HCT116 (cell line): ENCODE measurements around the gene FEM1B. TPM values are rescaled to one million over a fixed set of nuclear protein-coding genes. Genes with fewer than 3 reads are reported as not detected.
A peak's percentile ranks its signal among the peaks of the same experiment; 100 is the strongest.

Experiments used
- ATAC-seq: fragments of 200-7000 bp; cut with Tn5 transposase; 2 replicates; pipeline ENCODE4 v1.9.1; 2020; ENCODE audit warnings: mild to moderate bottlenecking, moderate library complexity
- BruUV-seq: library from RNA; stranded (reverse); fragments of 400-500 nt; replicated peaks from 2 replicates; lab custom pipeline; 2021; lab: Mats Ljungman, UMichigan
- CTCF ChIA-PET: fragments of 300-600 bp; sonication (Branson Sonifier 250); formaldehyde crosslinking; loops from one replicate; lab custom pipeline; 2021; ENCODE audit warnings: antibody characterized with exemption; lab: Charles Lee
- POLR2A ChIA-PET: fragments of 300-600, 350-600 bp; sonication (Branson Sonifier 250); formaldehyde crosslinking; loops from one replicate; lab custom pipeline; 2021; ENCODE audit warnings: antibody characterized with exemption; lab: Charles Lee
- RAD21 ChIA-PET, 2 experiments: fragments of 300-600 bp; sonication (Branson Sonifier 250); formaldehyde crosslinking; loops; one replicate each; lab custom pipeline; 2023; ENCODE audit warnings: low total read pairs in 2 of 2; ENCODE audit not compliant: uncharacterized antibody in 2 of 2, unreplicated experiment in 2 of 2, low non-redundant PET in 1 of 2; lab: Charles Lee
- DNase-seq: peaks from one replicate; pipeline ENCODE4 v3.0.0-alpha.2; 2010; ENCODE audit warnings: low read depth, low spot score
- H2AFZ ChIP-seq: fragments of 200-600 bp; shearing (Covaris generic), sonication (generic); 2 replicates; pipeline ENCODE4 v1.6.1; 2017; ENCODE audit warnings: low read depth, mixed run types, mixed read lengths, antibody characterized with exemption, low read length; ENCODE audit not compliant: poor library complexity, severe bottlenecking
- H3K27ac ChIP-seq: 2 replicates; pipeline ENCODE4 v1.5.1; 2012; ENCODE audit warnings: low read depth, low read length
- H3K27me3 ChIP-seq: fragments of 200-600 bp; sonication (generic); 2 replicates; pipeline ENCODE4 v1.6.1; 2016; ENCODE audit warnings: mixed run types, low read length, mixed read lengths; ENCODE audit not compliant: insufficient read depth
- H3K36me3 ChIP-seq, 2 experiments: fragments of 200-500 bp in 1 of 2; fragments of 200-600 bp in 1 of 2; sonication (Bioruptor generic) in 1 of 2; sonication (generic) in 1 of 2; 2 replicates each; pipeline versions ENCODE4 v1.5.1 to v1.6.1; 2014 to 2016; ENCODE audit warnings: low read length in 2 of 2, inconsistent platforms in 1 of 2, mixed read lengths in 1 of 2, mixed run types in 1 of 2; ENCODE audit not compliant: insufficient read depth in 2 of 2, control insufficient read depth in 1 of 2
- H3K4me1 ChIP-seq, 2 experiments: fragments of 200-600 bp in 1 of 2; sonication (generic) in 1 of 2; 2 replicates each; pipeline versions ENCODE4 v1.5.1 to v1.6.1; 2012 to 2017; ENCODE audit warnings: low read length in 2 of 2, inconsistent platforms in 1 of 2, mild to moderate bottlenecking in 1 of 2, mixed read lengths in 1 of 2, mixed run types in 1 of 2, moderate library complexity in 1 of 2; ENCODE audit not compliant: insufficient read depth in 2 of 2, control insufficient read depth in 1 of 2
- H3K4me2 ChIP-seq: fragments of 200-600 bp; sonication (generic); 2 replicates; pipeline ENCODE4 v1.6.1; 2017; ENCODE audit warnings: mixed run types, low read length, mixed read lengths
- H3K4me3 ChIP-seq, 2 experiments: fragments of 200-600 bp in 1 of 2; sonication (generic) in 1 of 2; replicated peaks in 1 of 2; 2 replicates each; pipeline ENCODE4 v1.5.1; 2011 to 2016; ENCODE audit warnings: low read length in 2 of 2, control low read depth in 1 of 2, low read depth in 1 of 2, mild to moderate bottlenecking in 1 of 2, mixed read lengths in 1 of 2, mixed run types in 1 of 2
- H3K79me2 ChIP-seq: fragments of 200-600 bp; sonication (generic); 2 replicates; pipeline ENCODE4 v1.6.1; 2017; ENCODE audit warnings: mild to moderate bottlenecking, mixed run types, low read length, moderate library complexity, mixed read lengths; ENCODE audit not compliant: insufficient read depth
- H3K9ac ChIP-seq: fragments of 200-600 bp; sonication (generic); 2 replicates; pipeline ENCODE4 v1.6.1; 2016; ENCODE audit warnings: low read length, mixed read lengths
- H3K9me2 ChIP-seq: fragments of 200-600 bp; sonication (generic), shearing (Covaris generic); 2 replicates; pipeline ENCODE4 v1.6.1; 2017; ENCODE audit warnings: mixed run types, mild to moderate bottlenecking, moderate library complexity; ENCODE audit not compliant: insufficient read depth
- H3K9me3 ChIP-seq, 2 experiments: fragments of 200-500 bp in 1 of 2; fragments of 200-600 bp in 1 of 2; sonication (Bioruptor generic) in 1 of 2; sonication (generic) in 1 of 2; 2 replicates each; pipeline ENCODE4 v1.6.1; 2014 to 2017; ENCODE audit warnings: low read length in 2 of 2, mixed read lengths in 2 of 2, inconsistent platforms in 1 of 2, low read depth in 1 of 2, mild to moderate bottlenecking in 1 of 2, mixed run types in 1 of 2, moderate library complexity in 1 of 2; ENCODE audit not compliant: control insufficient read depth in 1 of 2, insufficient read depth in 1 of 2
- H4K20me1 ChIP-seq: fragments of 200-600 bp; sonication (generic), shearing (Covaris generic); 2 replicates; pipeline ENCODE4 v1.6.1; 2017; ENCODE audit warnings: mixed run types, mild to moderate bottlenecking, moderate library complexity; ENCODE audit not compliant: insufficient read depth
- ATF3 ChIP-seq: IDR thresholded peaks from 2 replicates; pipeline ENCODE4 v1.6.1; 2012
- CBX3 ChIP-seq: IDR thresholded peaks from 2 replicates; pipeline ENCODE4 v1.6.1; 2012; ENCODE audit warnings: low read depth
- CEBPB ChIP-seq: IDR thresholded peaks from 2 replicates; pipeline ENCODE4 v1.6.1; 2012; ENCODE audit warnings: low read depth
- CTCF ChIP-seq, 3 experiments: fragments of 200-600 bp in 1 of 3; sonication (generic) in 1 of 3; IDR thresholded peaks in 2 of 3; conservative IDR thresholded peaks in 1 of 3; 2 replicates each; pipeline ENCODE4 v1.5.1; 2012 to 2017; ENCODE audit warnings: low read depth in 2 of 3, low read length in 2 of 3, antibody characterized with exemption in 1 of 3, borderline replicate concordance in 1 of 3, control low read depth in 1 of 3, mild to moderate bottlenecking in 1 of 3, mixed read lengths in 1 of 3, mixed run types in 1 of 3, moderate library complexity in 1 of 3; ENCODE audit not compliant: insufficient read depth in 1 of 3
- EGR1 ChIP-seq: IDR thresholded peaks from 2 replicates; pipeline ENCODE4 v1.6.1; 2012; ENCODE audit warnings: low read depth
- EZH2 ChIP-seq: fragments of 200-600 bp; sonication (generic); IDR thresholded peaks from 2 replicates; pipeline ENCODE4 v1.6.1; 2017; ENCODE audit warnings: antibody characterized with exemption, mixed run types
- EZH2phosphoT487 ChIP-seq: fragments of 200-600 bp; IDR thresholded peaks from 2 replicates; pipeline ENCODE4 v1.6.1; 2018; ENCODE audit warnings: antibody characterized with exemption, borderline replicate concordance
- FOSL1 ChIP-seq: IDR thresholded peaks from 2 replicates; pipeline ENCODE4 v1.6.1; 2012; ENCODE audit warnings: low read depth
- JUND ChIP-seq: IDR thresholded peaks from 2 replicates; pipeline ENCODE4 v1.6.1; 2012
- MAX ChIP-seq: IDR thresholded peaks from 2 replicates; pipeline ENCODE4 v1.6.1; 2012
- POLR2A ChIP-seq: IDR thresholded peaks from 2 replicates; pipeline ENCODE4 v1.7.0; 2011; ENCODE audit warnings: borderline replicate concordance; ENCODE audit not compliant: insufficient read depth, insufficient read length; ENCODE audit errors: extremely low read depth
- POLR2AphosphoS5 ChIP-seq: IDR thresholded peaks from 2 replicates; pipeline ENCODE4 v1.6.1; 2011; ENCODE audit warnings: mild to moderate bottlenecking, low read depth, low read length, moderate library complexity
- SIN3A ChIP-seq: IDR thresholded peaks from 2 replicates; pipeline ENCODE4 v1.6.1; 2012; ENCODE audit warnings: low read depth
- SP1 ChIP-seq: IDR thresholded peaks from 2 replicates; pipeline ENCODE4 v1.6.1; 2012; ENCODE audit warnings: low read depth
- TCF7L2 ChIP-seq: IDR thresholded peaks from 2 replicates; pipeline ENCODE4 v1.7.0; 2011; ENCODE audit warnings: borderline replicate concordance, inconsistent platforms; ENCODE audit not compliant: insufficient read depth, insufficient read length; ENCODE audit errors: extremely low read depth
- YY1 ChIP-seq: IDR thresholded peaks from 2 replicates; pipeline ENCODE4 v1.6.1; 2011; ENCODE audit warnings: low read length, low read depth, moderate library complexity, mild to moderate bottlenecking; ENCODE audit not compliant: insufficient replicate concordance; ENCODE audit errors: extremely low read depth
- ZFX ChIP-seq: fragments of 450-650 bp; IDR thresholded peaks from 2 replicates; pipeline ENCODE4 v1.6.1; 2017
- ZNF274 ChIP-seq: fragments of 200-500 bp; sonication (Bioruptor generic); IDR thresholded peaks from 2 replicates; pipeline ENCODE4 v1.6.1; 2014; ENCODE audit warnings: mild to moderate bottlenecking, low read depth, low read length, inconsistent platforms
- intact Hi-C: fragments of 100-400 bp; cut with micrococcal nuclease; formaldehyde crosslinking; loops from 2 replicates; pipeline ENCODE4 v1.10.0; 2022
- total RNA-seq: library from RNA; stranded (reverse); gene quantifications from one replicate; pipeline ENCODE4 v1.2.1, GENCODE V29; 2021; ENCODE audit not compliant: unreplicated experiment

The FEM1B gene
- total RNA-seq, 1 experiment from 2014 or later, result 39.7 TPM

- intact Hi-C loops, result no loop called here
These were observed 378 bp upstream of the FEM1B start for GRCh38 chr15:68277131-68277602.

More at GRCh38 chr15:68277131-68277602, 378 bp upstream of the FEM1B start:
- TSS peak; percentile 69 for BruUV-seq
- peak; percentile 15 for ATAC-seq
- Histone ChIP-seq H3K4me2 (peak overlapping the region; percentile 84), H4K20me1 (peaks cover 13% of the 10 kb centered on the region; the same call in 1 of the 2 replicates), H3K79me2 (peaks cover 43% of the 10 kb centered on the region), H2AFZ (peak overlapping the region; percentile 79), H3K4me3 (peak overlapping the region; percentile 78 to 93), H3K9ac (peak overlapping the region; percentile 82), H3K9me3 (no peaks in the 10 kb centered on the region), H3K9me2 (no peaks in the 10 kb centered on the region), H3K27ac (peak overlapping the region; percentile 95), H3K27me3 (no peaks in the 10 kb centered on the region), H3K4me1 (peaks cover 24 to 47% of the 10 kb centered on the region in 2 experiments), H3K36me3 (0 out of 4 replicates have a peak, but pooled peaks cover 2 to 9% of the 10 kb centered on the region in 2 experiments)
- CTCF ChIA-PET, result interaction anchor here (1.1 to 1.8 kb wide), 2 partner anchors 24 to 29 kb away, joined by 7 to 9 read pairs; no protein-coding TSS in a partner anchor
- no peak for DNase-seq
- POLR2A ChIA-PET, result interaction anchor here (0.8 to 1.9 kb wide), 4 partner anchors 12 to 1151 kb away, joined by 3 to 9 read pairs (median 6); no protein-coding TSS in a partner anchor
- RAD21 ChIA-PET, result interaction anchor here in 1 of 2 experiments (0.7 kb wide), 1 partner anchor 29 kb away, joined by 3 read pairs; no protein-coding TSS in a partner anchor
- no peak for TF ChIP-seq EGR1
- TF ChIP-seq TCF7L2, result no peak
- TF ChIP-seq POLR2A, result no peak
- no peak for TF ChIP-seq SIN3A
- no peak for TF ChIP-seq ZNF274
- no peak for TF ChIP-seq JUND
- TF ChIP-seq FOSL1, result no peak
- no peak for TF ChIP-seq CBX3
- no peak for TF ChIP-seq EZH2phosphoT487
- no peak for TF ChIP-seq CTCF (IDR thresholded peaks at IDR 0.05 in 2 of 3, conservative IDR thresholded peaks at IDR 0.05 in 1 of 3; ENCODE audit: borderline replicate concordance in 1 of 3, insufficient read depth in 1 of 3, low read depth in 2 of 3, low read length in 2 of 3)
- TF ChIP-seq ZFX, result no peak
- TF ChIP-seq POLR2AphosphoS5, result no peak
- TF ChIP-seq SP1, result no peak
- TF ChIP-seq MAX, result no peak
- TF ChIP-seq ATF3, result no peak
- TF ChIP-seq CEBPB, result no peak
- no peak for TF ChIP-seq YY1
- TF ChIP-seq EZH2, result no peak
